Measurements from ENCODE around the gene CAPNS1. TPM values are rescaled to one million over a fixed set of nuclear protein-coding genes. Genes with fewer than 3 reads are reported as not detected.
A peak's percentile ranks its signal among the peaks of the same experiment; 100 is the strongest.
"Not testable (repeated sequence)": the region's sequence is repeated elsewhere in the genome, so short reads cannot be mapped to it uniquely, and the experiment has no call there.

The CAPNS1 gene
- total and polyA plus RNA-seq, 11 donors, result 272 to 1,083 (median 861) TPM

DNA sequence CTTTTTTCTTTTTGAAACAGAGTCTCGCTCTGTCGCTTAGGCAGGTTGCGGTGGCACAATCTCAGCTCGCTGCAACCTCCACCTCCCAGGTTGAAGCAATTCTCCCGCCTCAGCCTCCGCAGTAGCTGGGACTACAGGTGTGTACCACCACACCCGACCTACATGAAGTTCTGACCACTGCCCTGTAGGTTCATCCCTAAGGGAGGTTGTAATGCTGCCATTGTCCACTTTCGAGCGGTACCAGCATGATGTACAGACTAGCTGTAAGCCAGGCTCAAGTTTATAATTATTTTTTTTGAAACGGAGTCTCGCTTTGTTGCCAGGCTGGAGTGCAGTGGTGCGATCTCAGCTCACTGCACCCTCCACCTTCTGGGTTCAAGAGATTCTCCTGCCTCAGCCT lies 23.9 kb downstream of the CAPNS1 start:
- Histone ChIP-seq H3K27ac (no peak overlapping the region), H3K27me3 (no peaks in the 10 kb centered on the region), H3K4me3 (no peak overlapping the region), H3K9me3 (no peaks in the 10 kb centered on the region), H3K36me3 (peaks cover 0 to 39% (median 22%) of the 10 kb centered on the region in 9 donors), H3K4me1 (peaks cover 0 to 11% (median 4%) of the 10 kb centered on the region in 12 donors)
- TF ChIP-seq CTCF (IDR thresholded peaks at IDR 0.05) (no peak), POLR2A (IDR thresholded peaks at IDR 0.05) (no peak)
- ATAC-seq, result no peak
- intact Hi-C loops (cut with DNase I), result no loop called here
- no peak for DNase-seq
- WGBS, 4 donors, result 93 to 98% (median 95%) methylated on average over 12 of the region's 12 CpGs

DNA sequence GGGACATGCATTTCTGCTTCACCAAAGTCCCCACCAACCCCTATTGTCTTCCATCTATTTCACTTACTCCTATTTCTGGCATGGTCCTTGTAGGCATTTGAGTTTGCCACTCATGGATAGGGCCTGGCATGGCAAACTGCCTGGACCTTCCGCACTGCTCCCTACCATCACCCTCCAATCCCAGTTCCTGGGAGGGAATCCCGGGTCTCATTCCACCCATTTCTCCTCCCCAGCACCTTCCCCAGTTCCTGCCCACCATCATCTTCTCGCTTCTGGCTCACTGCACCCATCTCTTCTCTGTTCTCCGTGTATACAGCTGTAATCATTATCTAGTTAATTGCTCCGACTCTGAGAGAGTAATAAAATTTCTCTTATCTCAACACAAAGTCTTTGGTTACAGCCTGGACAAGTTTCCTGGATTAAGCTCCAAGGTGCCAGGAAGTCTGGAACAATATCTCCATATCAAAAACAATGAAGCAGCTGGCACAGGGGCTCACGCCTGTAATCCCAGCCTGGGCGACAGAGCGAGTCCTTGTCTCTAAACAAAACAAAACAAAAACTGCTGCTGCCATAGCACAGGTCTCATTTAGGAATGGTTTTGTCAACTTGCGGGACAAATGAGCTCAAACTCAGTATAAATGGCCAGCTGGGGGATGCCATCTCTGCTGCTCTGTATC lies 29.4 kb downstream of the CAPNS1 start:
- no peak for TF ChIP-seq POLR2A (IDR thresholded peaks at IDR 0.05)
- no peaks in the 10 kb centered on the region for H3K9me3 ChIP-seq
- peak; percentile 40 to 76 (median 60) for ATAC-seq
- 20 to 34% (median 29%) methylated on average over 9 of the region's 9 CpGs for WGBS, 4 donors
- H3K4me1 ChIP-seq, result peaks cover 0 to 21% (median 14%) of the 10 kb centered on the region in 12 donors
- peaks cover 0 to 29% (median 14%) of the 10 kb centered on the region in 9 donors for H3K36me3 ChIP-seq
- peak in 3 of 5 donors; percentile 32 to 69 (median 44) for DNase-seq
- peak overlapping the region; percentile 19 to 85 (median 68) for H3K27ac ChIP-seq
- no peaks in the 10 kb centered on the region for H3K27me3 ChIP-seq
- no peak overlapping the region for H3K4me3 ChIP-seq
- intact Hi-C loops (cut with DNase I), result loop anchor here in 2 of 10 donors (1.0 to 5.0 kb wide), 2 partner anchors 17 to 172 kb away; partner anchors contain the start of genes COX7A1 (in 1 of the 2) and SDHAF1 (in 1 of the 2)

GRCh38 chr19:36172852-36173251 lies 33.0 kb downstream of the CAPNS1 start:
- peaks cover 0 to 21% (median 14%) of the 10 kb centered on the region in 12 donors for H3K4me1 ChIP-seq
- no peak for DNase-seq
- no peaks in the 10 kb centered on the region for H3K9me3 ChIP-seq
- peaks cover 0 to 5% (median 0%) of the 10 kb centered on the region in 9 donors for H3K36me3 ChIP-seq
- TF ChIP-seq POLR2A (IDR thresholded peaks at IDR 0.05) (no peak), CTCF (IDR thresholded peaks at IDR 0.05) (no peak)
- WGBS, 4 donors, result 92 to 97% (median 93%) methylated on average over 5 of the region's 5 CpGs
- ATAC-seq, result no peak
- H3K27ac ChIP-seq, result no peak overlapping the region
- no peaks in the 10 kb centered on the region for H3K27me3 ChIP-seq
- intact Hi-C loops (cut with DNase I), result loop anchor here in 8 of 10 donors (2.0 to 10.0 kb wide), 5 partner anchors 48 to 118 kb away; partner anchors contain the start of genes THAP8 (in 1 of the 8) and WDR62 (in 1 of the 8)
- no peak overlapping the region for H3K4me3 ChIP-seq

DNA sequence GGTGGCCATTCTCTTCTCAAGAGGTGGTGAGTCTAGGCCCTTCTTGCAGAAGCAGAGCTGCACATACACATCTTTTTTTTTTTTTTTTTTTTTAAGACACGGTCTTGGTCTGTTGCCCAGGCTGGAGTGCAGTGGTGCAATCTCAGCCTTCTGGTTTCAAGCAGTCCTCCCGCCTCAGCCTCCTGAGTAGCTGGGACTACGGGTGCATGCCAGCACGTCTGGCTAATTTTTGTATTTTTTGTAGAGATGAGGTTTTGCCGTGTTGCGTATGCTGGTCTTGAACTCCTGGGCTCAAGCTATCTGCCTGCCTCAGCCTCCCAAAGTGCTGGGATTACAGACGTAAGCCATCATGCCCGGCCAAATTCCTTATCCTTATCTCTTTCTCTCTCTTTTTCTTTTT lies 34.0 kb downstream of the CAPNS1 start:
- not testable (repeated sequence) for H3K27me3 ChIP-seq, DNase-seq, H3K9me3 ChIP-seq, H3K36me3 ChIP-seq, H3K4me3 ChIP-seq, ATAC-seq, H3K27ac ChIP-seq
- peaks cover 0 to 19% (median 11%) of the 10 kb centered on the region in 12 donors for H3K4me1 ChIP-seq
- intact Hi-C loops (cut with DNase I), result loop anchor here in 8 of 10 donors (2.0 to 10.0 kb wide), 5 partner anchors 49 to 119 kb away; partner anchors contain the start of genes THAP8 (in 1 of the 8) and WDR62 (in 1 of the 8)
- 75 to 86% (median 86%) methylated on average over 8 of the region's 8 CpGs for WGBS, 4 donors

DNA sequence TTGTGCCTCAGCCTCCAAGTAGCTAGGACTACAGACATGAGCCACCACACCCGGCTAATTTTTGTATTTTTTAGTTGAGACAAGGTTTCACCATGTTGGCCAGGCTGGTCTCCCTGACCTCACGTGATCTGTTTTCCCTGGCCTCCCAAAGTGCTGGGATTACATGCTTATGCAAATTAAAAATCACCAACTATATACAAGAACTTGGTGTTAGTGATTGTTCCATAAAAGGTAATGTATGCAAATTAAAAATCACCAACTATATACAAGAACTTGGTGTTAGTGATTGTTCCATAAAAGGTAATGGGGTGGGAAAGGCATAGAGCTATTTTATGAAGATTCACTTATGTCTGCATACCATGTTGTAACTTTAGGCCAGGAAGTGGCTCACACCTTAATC lies 39.2 kb downstream of the CAPNS1 start:
- intact Hi-C loops (cut with DNase I), result loop anchor here in 1 of 10 donors (10.0 kb wide), 1 partner anchor 124 kb away; the partner anchor contains the start of genes THAP8 and WDR62
- ATAC-seq, DNase-seq: not testable (repeated sequence)

More for the DNA sequence above, 39.2 kb downstream of the CAPNS1 start:
- peaks cover 0 to 22% (median 12%) of the 10 kb centered on the region in 9 donors for H3K36me3 ChIP-seq
- not testable (repeated sequence) for H3K27me3 ChIP-seq, H3K4me1 ChIP-seq, H3K9me3 ChIP-seq, H3K4me3 ChIP-seq, H3K27ac ChIP-seq
- WGBS, 4 donors, result 46 to 72% (median 62%) methylated on average over 2 of the region's 2 CpGs
